SHP77 treated with DMSO at 0.1 percent for 48 hours (cell line): ENCODE data around the gene EAF1.
"Not testable (repeated sequence)": the region's sequence is repeated elsewhere in the genome, so short reads cannot be mapped to it uniquely, and the experiment has no call there.

Experiments used
- DNase-seq: peaks from one replicate; lab custom pipeline; 2025; lab: John Stamatoyannopoulos, UW

Gene EAF1

DNA sequence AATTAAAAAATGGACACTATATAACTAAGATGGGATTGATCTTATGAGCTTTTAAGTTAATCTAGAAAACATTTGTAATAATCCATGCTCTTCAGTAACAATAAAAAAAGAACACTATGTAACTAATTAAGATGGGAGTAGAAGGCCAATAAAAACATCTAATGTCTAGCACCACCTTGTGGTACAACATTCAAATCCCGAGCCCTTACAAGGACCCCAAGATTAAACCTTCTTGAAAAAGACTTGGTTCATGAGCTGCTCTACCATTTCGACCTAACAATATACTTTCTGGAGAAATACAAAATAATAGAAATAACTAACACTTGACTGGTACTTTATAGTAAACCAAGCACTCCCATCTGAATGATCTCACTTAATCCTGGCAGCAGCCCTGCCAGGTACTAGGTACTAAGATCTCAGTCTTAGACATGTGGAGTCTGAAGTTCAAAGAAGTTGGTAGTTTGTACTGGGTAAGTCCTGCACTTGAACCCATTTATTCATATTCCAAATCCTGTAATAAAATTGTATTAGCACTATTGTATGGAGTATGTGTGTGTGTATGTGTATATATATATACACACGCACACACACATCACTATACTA, 21.8 kb upstream of the EAF1 start:
- DNase-seq, result peak; percentile 16

DNA sequence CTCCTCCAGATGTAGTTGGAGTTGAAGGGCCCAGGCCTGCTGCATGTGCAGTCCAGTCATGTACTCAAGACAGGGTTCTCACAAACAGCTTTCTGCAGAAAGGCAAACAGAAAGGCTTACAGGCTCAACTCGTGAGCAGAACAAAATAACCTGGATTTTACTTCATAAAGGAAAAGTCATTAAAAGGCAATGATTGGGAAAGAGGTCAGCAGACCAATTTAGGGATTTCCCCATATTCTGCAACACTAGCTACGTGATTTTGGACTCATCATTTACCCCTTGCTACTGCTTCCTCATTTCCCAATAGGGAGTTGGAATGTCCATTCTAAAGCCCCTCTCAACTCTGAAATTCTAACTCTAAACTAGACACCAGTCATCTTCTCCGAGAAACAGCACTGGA, 18.2 kb upstream of the EAF1 start:
- no peak for DNase-seq

DNA sequence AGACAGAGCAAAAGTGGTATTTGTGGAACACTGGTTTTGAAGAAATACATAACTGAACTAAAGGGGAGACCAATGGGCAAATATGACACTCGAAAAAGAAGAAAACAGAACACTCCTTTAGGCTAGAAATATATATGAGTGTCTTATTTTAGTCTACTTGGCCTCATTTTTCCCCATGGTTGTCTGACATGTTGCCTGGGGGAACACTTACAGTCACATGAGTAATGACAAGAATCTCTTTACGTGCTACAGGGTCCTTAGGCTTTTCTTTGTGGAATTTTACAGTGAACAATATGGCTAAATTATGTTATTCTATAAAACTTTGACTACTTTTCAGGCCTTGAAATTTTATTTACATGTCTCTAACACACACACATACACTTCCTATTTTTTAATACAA, 17.6 kb upstream of the EAF1 start:
- DNase-seq, result no peak

DNA sequence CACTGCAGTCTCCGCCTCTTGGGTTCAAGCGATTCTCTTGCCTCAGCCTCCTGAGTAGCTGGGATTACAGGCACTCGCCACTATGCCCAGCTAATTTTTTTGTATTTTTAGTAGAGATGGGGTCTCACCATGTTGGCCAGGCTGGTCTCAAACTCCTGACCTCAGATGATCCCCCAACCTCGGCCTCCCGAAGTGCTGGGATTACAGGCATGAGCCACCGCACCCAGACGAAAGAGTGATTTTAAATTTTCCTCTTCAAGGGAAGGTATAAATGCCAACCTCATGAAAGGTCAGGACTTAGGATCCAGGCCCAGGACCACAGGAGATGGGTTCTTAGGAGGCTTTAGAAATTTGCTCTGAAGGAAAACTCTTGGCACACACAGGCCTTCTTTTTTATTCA, 16.4 kb upstream of the EAF1 start:
- DNase-seq, result not testable (repeated sequence)

DNA sequence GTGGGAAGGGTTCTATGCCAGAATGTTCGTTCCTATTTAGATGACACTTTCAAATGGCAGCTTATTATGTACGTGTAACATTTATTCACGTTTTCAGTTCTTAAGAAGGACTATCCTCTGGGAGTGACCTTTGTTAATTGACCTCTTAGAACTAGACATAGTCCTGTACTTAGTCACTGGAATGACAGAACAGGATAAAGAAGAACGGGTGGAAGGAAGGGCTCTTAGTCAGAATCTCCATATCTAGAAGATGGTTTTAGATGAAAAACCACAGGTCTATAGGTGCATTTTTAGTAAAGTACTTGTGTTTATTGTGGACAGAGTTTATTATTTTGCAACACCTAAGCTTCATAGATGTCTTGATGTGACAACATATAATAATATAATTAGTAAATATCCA, 6.5 kb upstream of the EAF1 start:
- no peak for DNase-seq

DNA sequence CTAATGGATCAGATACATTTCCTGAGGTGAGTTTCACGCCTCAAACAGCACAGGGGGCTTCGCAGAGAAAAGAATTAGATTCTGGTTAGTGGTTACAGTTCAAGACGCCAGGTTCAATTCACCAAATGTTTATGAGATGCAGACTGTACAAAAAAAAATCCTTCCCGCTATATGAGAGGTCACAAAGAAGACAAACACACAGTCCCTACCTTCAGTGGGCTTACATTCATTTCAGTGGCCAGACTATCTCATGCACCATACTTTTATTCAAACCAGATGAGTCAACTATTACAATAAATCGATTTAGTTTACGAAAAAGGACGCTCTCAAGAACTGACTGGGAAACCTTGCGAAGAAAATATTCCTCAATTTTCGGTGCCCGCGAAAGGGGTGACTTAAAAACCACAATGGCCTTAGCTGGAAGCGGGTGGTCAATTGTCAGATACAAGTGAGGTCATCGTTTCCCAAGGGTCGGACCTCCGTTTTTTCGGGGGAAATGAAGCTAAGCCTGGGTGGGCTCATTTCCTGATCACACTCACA, 749 bp upstream of the EAF1 start:
- no peak for DNase-seq

DNA sequence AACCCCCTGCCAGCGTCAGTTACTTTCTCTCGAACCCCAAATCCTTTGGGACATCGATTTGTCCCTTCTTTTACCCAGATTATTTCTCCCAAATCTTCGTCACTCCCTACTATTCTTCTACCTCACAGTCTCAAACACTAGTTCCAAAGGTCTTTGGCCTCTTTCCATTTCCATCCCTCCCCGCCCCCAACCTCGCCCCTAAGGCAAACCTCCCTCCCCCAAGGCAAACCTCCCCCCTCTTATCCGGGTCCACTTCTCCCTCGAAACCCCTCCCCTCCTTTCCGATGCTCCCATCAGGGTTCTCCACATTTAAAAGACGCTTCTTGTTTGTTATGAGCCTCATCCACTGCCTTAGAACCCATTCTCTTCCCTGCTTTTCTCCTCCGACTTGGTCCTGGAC, 583 bp downstream of the EAF1 start:
- no peak for DNase-seq

DNA sequence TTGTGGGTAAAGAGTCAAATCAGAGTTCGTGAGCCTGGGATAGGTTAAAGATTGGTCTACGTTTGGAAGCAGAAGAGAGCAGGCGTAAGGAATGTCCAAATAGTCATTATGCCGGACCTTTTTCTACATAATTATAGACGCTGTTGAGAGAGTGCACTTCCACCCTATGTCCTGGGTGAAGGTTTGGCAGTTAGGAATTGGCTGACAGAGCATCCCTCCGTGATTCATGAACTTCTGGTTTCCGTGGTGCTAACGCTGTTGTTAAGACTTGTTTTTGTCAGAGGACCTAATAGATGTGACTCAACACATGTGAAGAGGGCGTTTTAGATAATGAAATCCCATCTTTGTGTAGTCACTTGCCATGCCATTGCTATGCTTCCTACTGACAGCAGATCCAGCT, 1.1 kb downstream of the EAF1 start:
- no peak for DNase-seq

DNA sequence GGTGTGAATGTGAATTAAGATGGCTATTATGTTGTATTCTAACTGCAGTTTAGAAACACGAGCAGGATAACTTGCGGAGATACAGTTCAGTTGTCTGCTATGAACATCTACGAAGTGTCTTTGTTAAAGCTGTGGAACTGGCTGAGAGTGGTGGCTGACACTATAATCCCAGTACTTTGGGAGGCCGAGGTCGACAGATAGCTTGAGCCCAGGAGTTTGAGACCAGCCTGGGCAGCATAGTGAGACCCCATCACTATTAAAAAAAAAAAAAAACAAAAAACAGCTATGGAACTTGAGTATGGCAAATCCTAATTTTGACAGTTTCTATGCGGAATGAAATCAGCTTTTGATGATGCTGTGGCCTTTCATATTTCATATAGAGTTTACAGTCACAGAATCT, 1.7 kb downstream of the EAF1 start:
- DNase-seq, result no peak

DNA sequence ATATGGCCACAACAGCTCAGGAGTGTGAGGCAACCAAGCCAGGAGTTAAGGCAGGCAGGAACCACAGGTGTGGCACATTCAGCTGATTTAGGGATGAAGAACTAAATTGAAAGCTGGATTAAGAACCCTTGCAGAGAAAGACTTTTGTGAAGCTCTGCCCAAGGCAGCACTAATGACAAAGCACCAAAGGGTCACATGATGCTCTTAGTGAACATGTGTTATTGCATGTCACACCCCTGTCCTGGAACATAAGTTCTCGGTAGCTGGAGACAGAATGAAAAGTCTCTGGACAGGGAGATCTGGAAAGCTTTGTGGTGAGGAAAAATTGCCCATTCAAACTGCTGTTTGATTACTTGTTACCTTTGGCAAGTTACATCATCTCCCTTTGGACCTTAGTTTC, 3.2 kb downstream of the EAF1 start:
- DNase-seq, result no peak

DNA sequence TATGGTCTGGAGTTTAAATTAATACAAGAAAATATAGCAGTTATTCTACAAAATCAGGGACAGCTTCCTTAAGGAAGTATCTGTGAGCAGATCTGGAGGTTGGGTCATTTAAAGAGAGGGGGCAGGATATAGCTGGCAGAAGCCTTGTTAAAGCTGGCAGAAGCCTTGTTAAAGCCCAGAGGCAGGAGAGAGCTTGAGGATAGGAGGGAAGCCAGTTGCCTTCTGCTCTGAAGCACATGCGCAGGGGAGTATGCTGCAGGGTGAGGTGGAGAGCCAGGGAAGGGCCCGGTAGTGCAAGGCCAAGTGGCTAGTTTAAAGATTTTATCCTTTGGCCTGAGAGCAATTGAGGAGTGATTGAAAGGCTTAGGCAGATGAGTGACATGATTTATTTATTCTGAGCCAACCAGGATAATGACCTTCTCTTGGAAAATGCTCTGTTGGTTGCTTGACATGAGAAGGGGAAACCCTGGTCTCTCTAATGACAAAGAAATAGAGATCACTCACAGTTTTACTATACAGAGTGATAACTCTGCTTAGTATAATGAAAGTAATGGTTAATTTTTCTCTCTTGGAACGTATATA, 3.9 kb downstream of the EAF1 start:
- DNase-seq, result no peak

DNA sequence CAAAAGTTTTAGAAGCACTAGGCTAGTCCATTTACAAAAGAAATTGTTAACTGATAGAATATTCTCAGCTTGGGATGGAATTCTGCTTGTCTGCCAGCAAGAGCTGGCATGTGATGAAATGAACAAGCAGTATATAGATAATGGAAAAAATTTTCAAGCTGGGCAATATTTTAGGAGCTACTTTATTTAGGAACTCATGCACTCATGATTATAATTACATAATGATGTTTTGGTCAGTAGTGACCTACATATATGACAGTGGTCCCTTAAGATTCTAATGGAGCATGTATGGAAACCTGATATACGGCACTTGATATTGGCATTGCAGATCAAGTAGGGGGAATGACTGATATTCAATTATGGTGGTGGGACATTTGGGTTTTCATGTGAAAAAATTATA, 6.1 kb downstream of the EAF1 start:
- no peak for DNase-seq

DNA sequence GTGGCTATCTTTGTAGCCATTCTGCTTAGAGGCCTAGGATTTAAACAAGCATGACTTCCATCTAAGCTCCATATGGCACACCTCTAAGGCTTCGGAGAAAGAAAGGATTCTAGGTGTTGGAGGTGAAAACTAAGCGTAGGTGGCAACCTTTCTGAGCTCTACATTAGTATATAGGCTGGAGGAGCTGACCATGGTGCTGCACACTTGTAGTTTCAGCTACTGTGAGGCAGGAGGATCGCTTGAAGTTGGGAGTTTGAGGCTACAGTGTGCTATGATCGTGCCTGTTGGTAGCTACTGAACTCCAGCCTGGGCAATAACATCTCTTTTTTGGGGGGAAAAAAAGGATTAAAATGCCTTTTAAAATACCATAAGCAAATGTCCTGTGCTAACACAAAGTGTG, 7.4 kb downstream of the EAF1 start:
- no peak for DNase-seq

DNA sequence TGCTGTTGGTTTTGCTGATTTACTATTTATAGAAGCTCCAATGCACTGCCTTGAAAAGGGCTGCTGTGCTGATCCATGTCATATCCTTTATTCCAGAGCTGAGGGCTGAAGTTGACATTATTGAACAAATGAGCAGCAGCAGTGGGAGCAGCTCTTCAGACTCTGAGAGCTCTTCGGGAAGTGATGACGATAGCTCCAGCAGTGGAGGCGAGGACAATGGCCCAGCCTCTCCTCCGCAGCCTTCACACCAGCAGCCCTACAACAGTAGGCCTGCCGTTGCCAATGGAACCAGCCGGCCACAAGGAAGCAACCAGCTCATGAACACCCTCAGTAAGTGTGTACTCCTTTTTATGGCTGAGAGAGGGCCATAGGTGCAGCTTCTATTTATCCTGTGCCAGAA, 8.8 kb downstream of the EAF1 start:
- DNase-seq, result no peak

DNA sequence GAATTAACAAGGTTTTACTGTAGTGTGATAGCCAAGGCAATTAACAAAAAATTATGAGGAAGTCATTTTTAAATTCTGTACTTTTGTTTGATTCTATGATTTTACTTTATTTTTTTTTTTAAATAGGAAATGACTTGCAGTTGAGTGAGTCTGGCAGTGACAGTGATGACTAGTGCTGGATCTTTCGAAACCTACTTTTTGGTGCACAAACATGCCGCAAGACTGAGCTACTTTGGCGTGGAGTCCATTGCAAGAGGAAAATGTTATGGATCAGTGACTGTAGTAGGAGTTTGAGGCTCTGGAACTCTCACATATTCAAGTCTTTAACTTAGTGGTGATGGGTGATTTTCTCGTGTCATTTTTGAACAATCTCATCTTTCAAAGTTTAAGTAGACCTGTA, 11.6 kb downstream of the EAF1 start:
- DNase-seq, result no peak

DNA sequence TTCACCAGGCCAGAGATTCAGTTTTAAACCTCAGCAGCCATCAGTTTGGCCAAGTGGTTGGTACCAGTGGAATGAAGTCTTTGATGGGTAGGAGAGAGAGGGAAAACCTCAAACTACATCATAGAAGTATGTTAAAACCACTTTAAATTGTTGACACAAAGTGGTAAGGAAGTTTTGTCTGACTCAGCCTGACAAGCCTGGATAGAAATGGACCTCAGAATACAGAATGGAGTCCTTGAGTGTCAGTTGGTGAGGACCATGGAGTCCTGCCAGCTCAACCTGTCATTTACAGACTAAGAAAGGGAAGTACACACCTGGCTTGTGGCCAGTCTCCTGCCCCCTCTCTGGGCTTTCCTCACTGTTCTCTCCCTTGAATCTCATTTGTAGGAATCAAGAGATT, 12.1 kb downstream of the EAF1 start:
- no peak for DNase-seq

DNA sequence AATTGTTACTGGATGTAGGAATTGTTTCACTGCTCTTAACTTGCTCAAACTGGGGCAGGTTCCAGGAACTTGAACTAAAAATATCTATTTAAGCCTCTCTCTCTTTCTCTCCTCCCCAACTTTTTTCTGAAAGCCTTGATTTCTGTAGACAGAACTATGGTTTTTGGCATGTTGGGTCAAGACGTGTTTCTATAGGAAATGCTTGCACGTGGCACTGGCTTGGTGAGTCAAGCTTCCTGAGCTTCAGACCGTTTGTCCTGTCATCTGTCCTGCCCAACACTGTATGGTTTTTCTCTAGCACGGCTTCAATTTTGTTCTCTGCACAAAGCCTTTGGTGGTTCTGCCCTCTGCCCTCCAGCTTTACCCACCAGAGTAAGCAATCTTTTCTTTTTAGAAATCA, 13.5 kb downstream of the EAF1 start:
- DNase-seq, result no peak

DNA sequence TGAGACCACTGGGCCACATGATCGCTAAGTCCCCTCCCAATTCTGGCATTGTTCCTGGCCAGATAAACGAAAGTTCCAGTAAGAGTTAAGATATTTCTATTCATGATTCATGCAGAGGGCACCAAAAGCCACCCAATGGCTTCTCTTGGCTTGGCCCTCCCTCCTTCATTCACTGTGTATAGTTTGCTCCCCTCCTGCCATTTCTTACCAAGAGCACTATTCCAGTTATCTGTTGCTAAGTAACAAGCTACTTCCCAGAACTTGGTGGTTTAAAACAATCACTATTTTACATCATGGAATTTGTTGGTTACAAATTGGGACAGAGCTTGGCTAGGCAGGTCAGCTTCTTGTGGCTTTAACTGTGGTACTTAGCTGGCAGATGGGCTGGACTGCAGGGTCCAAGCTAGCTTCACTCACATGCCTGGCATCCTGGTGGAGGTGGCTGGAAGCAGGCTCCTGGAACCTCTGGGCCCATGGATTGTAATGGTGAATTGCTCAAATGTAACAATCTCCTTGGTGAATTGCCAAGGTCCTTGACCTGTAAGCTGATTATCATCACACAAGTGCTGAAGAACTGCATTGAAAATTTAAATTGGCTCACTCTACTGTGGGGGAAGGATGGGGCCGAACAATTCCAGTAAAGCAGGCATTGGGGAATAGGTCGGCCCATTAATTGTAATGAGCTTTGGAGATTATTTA, 16.6 kb downstream of the EAF1 start:
- no peak for DNase-seq

DNA sequence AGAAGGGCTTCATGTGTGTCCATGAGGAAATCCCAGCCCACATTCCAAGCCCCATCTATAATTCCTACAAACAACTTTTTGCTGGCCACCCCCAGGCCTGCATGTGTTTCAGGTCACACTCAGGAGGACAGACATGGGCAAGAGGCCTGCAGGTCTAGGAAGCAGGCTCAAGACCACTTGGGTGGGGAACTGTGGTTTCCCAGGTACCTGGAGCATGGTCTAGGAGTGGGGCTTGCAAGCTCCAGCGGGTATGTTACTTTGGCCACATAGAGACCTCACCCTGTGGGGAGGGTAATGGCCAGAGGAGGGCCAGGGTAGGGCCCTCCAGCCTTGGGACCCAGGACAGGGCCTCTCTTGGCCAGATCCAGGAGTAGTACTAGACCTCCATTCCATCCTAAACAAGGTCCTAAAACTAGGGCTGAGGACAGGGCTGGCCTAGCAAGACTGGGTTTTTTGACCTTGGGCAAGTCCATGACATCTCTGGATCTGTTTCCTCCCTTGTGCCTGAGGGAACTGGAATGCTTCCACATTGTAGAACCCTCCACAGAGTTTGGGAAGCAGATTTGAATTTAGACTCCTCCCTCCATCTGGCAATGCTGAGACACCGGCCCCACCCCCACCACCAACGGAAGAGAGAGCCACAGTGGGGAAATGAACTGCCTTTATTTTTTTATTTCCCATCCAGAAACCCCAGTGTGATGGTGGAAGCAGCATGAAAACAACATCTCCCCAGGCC, 22.3 kb downstream of the EAF1 start:
- no peak for DNase-seq

DNA sequence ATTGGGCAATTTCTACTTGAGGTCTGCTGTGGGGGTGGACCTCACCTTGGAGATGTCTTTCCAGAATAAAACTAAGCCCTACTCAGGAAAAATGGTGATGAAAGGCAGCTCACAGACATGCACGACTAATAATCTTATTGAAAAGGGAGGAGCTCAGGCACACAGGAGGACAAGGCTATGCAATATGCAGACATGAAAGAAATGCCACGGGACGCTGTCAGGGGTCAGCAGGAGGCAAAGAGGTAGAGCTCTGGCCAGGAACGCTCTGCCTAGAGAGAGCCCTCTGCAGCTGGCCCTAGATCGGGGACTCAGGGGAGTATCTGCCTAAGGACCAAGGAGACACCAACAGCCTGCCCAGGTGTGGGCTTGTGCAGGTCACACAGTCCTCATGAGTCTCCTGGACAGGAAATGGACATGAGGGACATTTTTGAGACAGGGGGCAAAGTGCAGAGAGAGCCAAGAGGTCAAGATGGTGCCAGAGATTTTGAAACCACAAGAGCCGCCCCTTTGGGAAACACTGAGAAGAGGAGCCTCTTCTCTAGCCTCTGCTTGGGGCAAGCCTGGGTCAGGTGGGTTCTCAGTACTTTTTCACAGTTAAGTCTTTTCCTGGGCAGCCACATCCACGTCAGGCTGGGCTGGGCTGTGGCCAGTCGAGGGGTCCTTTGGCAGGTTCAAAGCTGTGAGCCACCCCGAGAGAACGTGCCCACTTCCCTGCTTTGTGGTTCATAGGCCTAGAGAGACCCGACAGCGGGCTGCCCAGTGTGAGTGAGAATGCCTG, 23.2 kb downstream of the EAF1 start:
- DNase-seq, result no peak

DNA sequence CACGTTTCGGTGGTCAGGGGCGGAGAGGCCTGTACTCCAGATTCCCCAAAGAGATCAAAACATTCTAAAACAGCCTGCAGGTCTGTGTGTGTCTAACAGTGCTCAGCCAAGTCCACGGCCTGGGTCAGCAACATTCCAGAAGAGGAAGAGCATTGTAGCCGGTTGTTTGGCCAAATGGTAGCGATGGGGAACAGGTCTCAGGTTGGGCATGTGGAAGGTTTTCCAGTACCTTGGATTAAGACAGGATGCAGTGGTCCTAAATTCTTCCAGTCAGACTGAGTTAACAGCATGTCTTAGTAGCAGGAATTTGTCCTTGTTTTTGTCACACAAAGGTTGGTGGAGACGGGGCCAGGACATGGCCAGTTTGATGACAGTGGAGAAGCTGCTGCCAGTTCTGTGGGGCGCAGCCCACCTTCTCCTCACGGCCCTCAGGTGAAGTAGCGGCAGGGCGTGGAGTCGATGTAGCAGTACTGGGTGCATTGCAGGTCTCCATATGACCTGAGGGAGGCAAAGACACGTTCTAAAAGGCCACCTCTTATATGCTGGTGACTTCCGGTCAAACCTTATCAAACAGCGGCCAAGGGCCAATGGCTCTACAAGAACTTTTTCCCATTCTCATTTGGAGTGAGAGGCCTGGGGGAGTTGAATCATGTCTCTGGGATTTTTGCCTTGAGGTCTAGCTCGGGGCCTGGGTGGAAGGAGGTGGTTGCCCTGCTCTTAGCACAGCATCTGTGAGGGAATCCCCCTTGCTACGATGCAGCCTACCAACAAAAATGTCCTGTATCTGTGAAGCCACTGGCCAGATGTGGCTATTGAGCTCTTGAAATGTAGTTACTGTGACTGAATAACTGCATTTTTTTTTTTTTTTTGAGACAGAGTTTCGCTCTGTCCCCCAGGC, 24.1 kb downstream of the EAF1 start:
- no peak for DNase-seq
